AG04450 (cell line): ENCODE results near the gene VAPA. TPM values are rescaled to one million over a fixed set of nuclear protein-coding genes. Genes with fewer than 3 reads are reported as not detected.

ENCODE experiments used
- CTCF ChIA-PET: fragments of 300-600, 350-600 bp; formaldehyde crosslinking; extraction: SDS; loops from one replicate; lab custom pipeline; 2022; ENCODE audit warnings: antibody characterized with exemption, inconsistent platforms; lab: Charles Lee
- POLR2A ChIA-PET: fragments of 350-600 bp; formaldehyde crosslinking; extraction: SDS; loops from one replicate; lab custom pipeline; 2021; ENCODE audit warnings: antibody characterized with exemption, inconsistent platforms; lab: Yijun Ruan, JAX
- DNase-seq: peaks from one replicate; pipeline ENCODE4 v3.0.0-alpha.2; 2011; ENCODE audit warnings: low read depth, low spot score
- H3K27ac ChIP-seq: one replicate; pipeline ENCODE4 v1.5.1; 2012; ENCODE audit warnings: low read depth, low read length, control low read depth
- H3K27me3 ChIP-seq: one replicate; pipeline ENCODE4 v1.6.0; 2012; ENCODE audit warnings: low read length; ENCODE audit not compliant: control insufficient read depth, insufficient read depth
- H3K4me3 ChIP-seq: 2 replicates; pipeline ENCODE4 v1.5.1; 2011; ENCODE audit warnings: mild to moderate bottlenecking, low read depth, low read length, control low read depth
- H3K9me3 ChIP-seq: 2 replicates; pipeline ENCODE4 v1.5.1; 2012; ENCODE audit warnings: low read length; ENCODE audit not compliant: control insufficient read depth, insufficient read depth
- polyA plus RNA-seq: library from polyadenylated mRNA; depleted of rRNA; stranded (reverse); fragments of >200 nt; gene quantifications from 2 replicates; pipeline ENCODE4 v1.2.3, GENCODE V29; 2011
- TF ChIP-seq, protein P1 (sequence below): IDR thresholded peaks from 2 replicates; pipeline ENCODE4 v1.5.1; 2011; ENCODE audit warnings: low read depth, low read length, control low read depth, inconsistent platforms

VAPA gene
- polyA plus RNA-seq, 1 experiment = 393 TPM

DNA sequence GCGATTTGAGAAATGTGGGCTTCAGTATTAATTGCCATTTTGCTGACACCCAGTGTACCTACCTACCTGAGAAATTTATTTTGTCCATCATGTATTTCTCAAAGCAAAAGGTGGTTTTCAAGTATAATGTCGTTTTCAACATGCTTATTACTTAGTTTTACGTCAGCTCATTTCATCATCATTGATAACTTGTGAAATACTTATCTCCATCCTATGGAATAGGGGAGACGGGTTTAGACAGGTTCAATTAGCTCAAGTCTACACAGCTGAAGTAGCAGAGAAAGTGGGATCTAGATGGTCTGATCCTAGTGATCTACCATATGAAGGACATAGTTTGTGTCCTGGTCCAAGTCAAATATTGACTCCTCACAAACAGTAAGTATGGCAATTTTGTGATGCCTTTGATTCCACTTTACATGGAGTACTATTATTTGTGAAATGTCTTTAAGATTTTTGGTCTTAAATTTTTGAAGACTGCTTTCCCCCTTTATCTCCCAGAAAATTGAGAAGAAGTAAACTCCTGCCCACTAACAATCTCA, 45.1 kb downstream of the VAPA start:
- ChIA-PET POLR2A (no interaction called here), CTCF (interaction anchor here (1.4 kb wide), 1 partner anchor 12 kb away, joined by 4 read pairs; no protein-coding TSS in a partner anchor)
- no peak overlapping the region for H3K27ac ChIP-seq
- H3K4me3 ChIP-seq = no peak overlapping the region
- no peaks in the 10 kb centered on the region for H3K9me3 ChIP-seq
- H3K27me3 ChIP-seq = no peaks in the 10 kb centered on the region
- no peak for DNase-seq
- TF ChIP-seq, protein P1, sequence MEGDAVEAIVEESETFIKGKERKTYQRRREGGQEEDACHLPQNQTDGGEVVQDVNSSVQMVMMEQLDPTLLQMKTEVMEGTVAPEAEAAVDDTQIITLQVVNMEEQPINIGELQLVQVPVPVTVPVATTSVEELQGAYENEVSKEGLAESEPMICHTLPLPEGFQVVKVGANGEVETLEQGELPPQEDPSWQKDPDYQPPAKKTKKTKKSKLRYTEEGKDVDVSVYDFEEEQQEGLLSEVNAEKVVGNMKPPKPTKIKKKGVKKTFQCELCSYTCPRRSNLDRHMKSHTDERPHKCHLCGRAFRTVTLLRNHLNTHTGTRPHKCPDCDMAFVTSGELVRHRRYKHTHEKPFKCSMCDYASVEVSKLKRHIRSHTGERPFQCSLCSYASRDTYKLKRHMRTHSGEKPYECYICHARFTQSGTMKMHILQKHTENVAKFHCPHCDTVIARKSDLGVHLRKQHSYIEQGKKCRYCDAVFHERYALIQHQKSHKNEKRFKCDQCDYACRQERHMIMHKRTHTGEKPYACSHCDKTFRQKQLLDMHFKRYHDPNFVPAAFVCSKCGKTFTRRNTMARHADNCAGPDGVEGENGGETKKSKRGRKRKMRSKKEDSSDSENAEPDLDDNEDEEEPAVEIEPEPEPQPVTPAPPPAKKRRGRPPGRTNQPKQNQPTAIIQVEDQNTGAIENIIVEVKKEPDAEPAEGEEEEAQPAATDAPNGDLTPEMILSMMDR = no peak

DNA sequence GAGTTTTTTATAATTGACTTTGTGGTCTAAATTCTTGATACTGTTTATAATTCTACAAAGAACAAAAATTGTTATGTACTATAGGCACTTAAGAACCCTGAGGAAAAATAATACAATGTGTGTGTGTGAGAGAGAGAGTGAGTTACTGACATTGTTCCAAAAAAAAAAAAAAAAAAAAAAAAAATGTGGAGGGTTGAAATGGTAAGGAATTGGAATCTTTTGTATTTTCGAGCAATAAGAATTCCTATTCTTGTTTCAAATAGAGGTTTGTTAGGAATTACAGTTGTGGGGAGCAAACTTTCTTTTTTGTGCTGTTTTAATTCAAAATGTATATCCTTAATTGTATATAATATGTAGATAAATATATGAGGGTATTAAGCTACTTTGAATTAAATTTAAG, 45.7 kb downstream of the VAPA start:
- TF ChIP-seq, protein P1 = no peak
- CTCF ChIA-PET = interaction anchor here (1.1 kb wide), 2 partner anchors 9 to 12 kb away, joined by 3 to 5 read pairs; no protein-coding TSS in a partner anchor

DNA sequence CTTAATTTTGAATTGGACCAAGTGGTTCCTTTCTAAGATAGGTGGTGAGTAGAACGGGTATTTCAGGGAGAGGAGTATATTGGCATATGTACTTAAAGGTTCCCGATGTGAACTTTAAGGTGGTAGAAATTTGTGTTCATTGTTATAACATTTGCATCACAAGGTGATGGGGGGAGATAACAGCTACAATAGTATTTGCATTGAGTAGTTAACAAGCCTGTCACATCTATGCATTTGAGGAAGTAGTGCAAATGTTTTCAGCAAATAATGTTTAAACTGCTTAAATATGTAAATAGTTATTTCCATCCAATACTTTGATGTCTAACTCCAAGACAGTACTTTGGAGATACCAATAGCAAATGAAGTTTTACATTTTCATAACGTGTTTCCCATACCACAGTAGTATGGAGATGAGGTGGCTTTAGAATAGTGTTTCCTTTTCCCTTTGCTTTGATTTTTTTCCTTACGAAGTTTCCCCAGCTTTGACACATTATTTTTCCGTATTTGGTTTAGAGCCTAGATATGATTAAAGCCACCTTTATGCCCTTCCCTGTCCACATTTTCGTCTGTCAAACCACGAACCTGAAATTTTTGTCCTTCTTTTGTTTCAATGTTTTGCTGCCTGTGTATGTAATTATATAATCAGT, 46.6 kb downstream of the VAPA start:
- TF ChIP-seq, protein P1 = no peak
- H3K27ac ChIP-seq = no peak overlapping the region
- H3K4me3 ChIP-seq = no peak overlapping the region
- no peaks in the 10 kb centered on the region for H3K27me3 ChIP-seq
- ChIA-PET POLR2A (no interaction called here), CTCF (interaction anchor here (0.7 to 1.1 kb wide), 3 partner anchors 9 to 11 kb away, joined by 3 to 5 read pairs (median 4); no protein-coding TSS in a partner anchor)
- no peaks in the 10 kb centered on the region for H3K9me3 ChIP-seq
- no peak for DNase-seq

More for the DNA sequence above, 45.7 kb downstream of the VAPA start:
- no peak overlapping the region for H3K27ac ChIP-seq
- no peaks in the 10 kb centered on the region for H3K27me3 ChIP-seq
- DNase-seq = no peak
- H3K9me3 ChIP-seq = no peaks in the 10 kb centered on the region
- POLR2A ChIA-PET = no interaction called here
- H3K4me3 ChIP-seq = no peak overlapping the region

DNA sequence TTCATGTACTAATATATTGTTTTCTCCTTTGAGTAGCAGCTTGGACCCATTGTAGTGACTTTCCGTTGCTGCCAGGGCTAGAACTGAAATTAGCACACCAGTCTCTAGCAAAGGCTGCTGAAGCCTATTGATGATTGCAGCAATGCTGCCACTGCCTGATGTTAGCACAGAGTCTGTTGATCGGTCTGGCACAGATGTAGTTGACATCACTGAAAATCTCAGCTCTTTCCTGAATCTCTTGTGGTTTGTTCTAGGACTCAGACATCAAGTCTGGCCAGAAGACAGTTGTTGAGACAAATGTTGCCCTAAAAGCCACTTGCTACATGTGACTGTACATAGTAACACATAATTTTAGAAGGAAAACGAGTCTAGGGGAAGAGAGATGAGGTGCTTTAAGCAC, 47.2 kb downstream of the VAPA start:
- no peaks in the 10 kb centered on the region for H3K27me3 ChIP-seq
- TF ChIP-seq, protein P1 = no peak
- ChIA-PET CTCF (interaction anchor here (0.7 kb wide), 1 partner anchor 11 kb away, joined by 4 read pairs; no protein-coding TSS in a partner anchor), POLR2A (no interaction called here)
- no peak overlapping the region for H3K27ac ChIP-seq
- no peak for DNase-seq
- H3K9me3 ChIP-seq = no peaks in the 10 kb centered on the region
- no peak overlapping the region for H3K4me3 ChIP-seq
